ENCODE measurements around the gene KCNQ5.
"Not testable (repeated sequence)": the region's sequence is repeated elsewhere in the genome, so short reads cannot be mapped to it uniquely, and the experiment has no call there.

Gene KCNQ5

GRCh38 chr6:72844614-72845013 lies 222.8 kb downstream of the KCNQ5 start:
- no peak for DNase-seq (ENCODE audit: low read depth)

DNA sequence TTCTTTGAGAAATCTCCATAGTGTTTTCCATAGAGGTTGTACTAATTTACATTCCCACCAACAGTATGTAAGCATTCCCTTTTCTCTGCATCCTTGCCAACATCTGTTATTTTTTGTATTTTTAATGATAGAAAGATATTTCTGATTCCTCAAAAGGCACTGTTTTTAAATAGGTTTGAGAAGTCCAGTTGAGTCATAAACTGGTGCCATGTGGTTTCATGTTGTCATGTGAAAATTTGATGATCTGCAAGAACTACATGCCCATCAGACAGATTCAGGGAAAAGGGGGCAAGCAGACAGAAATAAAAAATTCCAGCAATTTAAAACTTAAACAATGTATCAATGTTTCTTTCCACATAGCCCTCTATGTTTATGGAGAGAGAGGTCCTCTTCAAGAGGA lies 227.5 kb downstream of the KCNQ5 start:
- no peak for DNase-seq (ENCODE audit: low read depth)

DNA sequence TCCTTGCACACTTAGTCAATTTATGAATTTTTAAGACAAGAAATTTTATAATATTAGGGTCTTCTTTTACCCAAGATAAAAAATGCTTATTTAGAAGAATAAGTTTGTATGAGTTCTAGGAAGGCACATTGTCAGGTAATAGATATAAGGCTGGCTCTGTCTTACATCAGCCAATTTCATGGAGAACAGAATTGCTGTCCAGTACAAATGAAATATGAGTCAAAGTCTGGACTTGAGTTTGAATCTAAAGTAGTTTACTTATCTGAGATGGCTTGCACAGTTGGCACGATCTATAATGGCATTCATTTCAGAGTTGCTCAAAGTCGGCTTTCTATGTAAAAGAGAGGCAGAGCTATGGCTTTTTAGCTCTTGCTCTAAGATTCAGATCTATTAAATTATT lies 228.2 kb downstream of the KCNQ5 start:
- no peak for DNase-seq (ENCODE audit: low read depth)

DNA sequence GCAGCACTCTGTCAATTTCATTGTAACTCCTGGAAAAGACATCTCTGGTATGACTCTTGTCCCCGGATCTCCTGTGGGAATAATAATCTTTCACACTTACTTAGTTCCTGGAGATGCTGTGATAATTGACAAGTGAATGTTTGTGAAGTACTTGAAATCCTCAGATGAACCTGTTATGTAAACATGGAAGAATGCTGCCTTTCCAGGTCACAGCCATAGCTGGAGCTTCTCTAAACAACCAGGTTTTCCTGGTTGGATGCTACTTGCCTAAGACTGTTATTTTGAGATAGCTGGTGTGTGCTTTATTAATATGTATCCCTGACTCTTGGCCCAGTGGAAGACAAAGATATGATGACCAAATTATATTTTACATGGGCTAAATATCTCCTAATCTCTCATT lies 228.6 kb downstream of the KCNQ5 start:
- no peak for DNase-seq (ENCODE audit: low read depth)

GRCh38 chr6:72855471-72855870 lies 233.6 kb downstream of the KCNQ5 start:
- no peak for DNase-seq (ENCODE audit: low read depth)

GRCh38 chr6:72856801-72857200 lies 234.9 kb downstream of the KCNQ5 start:
- DNase-seq (ENCODE audit: low read depth): no peak

DNA sequence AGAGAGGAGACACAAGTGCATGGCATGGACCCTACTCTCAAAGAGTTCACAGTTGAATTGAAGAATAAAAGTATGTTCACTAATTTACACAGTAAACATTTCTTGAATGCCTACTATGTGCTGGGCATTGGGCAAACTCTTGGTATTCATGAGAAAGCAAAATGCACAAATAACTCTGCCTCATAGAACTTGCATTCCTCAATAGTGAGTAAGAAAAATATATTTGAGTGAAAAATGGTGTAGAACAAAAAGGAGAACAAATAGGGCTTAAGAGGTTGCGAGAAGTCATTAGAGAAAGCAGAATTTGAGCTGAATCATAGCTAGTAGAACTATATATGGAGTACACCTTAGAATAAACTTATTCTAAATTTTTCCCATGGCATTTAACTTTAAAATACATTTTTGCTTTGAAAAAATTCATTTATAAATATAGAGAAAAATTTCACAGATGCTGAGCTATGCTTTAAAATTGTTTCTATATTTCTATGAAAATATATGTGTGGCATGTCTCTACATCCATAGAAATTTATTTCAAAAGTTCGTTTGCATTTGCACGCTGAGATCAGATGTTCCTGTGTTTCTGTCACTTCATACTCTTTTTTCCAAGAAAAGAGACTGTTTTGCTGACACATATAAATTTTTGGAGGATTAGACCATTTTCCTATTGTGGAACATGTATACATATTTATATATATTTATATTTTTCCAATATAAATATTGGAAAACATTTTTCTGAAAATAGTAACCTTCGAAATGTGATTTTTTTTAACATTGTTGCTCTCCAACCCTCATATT lies 236.1 kb downstream of the KCNQ5 start:
- no peak for DNase-seq (ENCODE audit: low read depth)

- DNase-seq (ENCODE audit: low read depth): no peak
These were observed 239.2 kb downstream of the KCNQ5 start for GRCh38 chr6:72861059-72861458.

GRCh38 chr6:72861935-72862432 lies 240.1 kb downstream of the KCNQ5 start:
- DNase-seq (ENCODE audit: low read depth): no peak

DNA sequence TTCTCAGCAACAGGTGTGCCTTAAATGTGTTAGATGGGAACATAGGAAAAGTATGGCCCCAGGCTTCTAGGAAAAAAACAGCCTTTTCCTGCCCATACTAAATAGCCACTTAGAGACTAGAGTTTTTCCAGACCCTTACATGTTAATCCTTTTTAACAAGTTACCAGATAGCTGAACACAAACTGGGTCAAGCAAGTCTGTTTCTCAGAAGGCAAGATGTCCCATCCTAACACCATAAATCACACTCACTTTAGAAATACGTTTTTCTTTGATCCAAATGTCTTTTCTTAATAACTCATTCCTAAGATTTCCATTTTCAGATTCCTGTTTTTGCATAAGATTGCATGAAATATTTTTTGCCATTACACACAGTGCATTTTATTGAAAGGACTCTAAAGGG lies 241.3 kb downstream of the KCNQ5 start:
- DNase-seq (ENCODE audit: low read depth): no peak

DNA sequence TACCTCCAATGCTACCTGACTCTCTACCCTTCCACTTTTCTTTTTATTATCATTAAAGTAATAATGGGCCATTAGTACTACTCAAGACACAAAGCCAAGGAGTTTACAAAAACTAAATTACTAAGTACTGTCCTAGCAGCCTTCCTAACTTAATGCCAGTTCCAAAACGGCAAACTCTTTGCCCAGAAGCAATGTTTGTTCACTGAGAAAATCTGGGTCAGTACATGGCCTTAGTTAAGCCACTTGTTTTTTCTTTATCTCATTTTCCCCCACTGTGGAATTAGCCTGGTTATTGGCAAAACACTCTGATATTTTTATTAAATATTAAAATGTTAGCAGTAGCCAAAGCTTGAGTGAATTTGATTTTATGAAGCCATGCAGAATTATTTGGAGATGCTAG lies 242.4 kb downstream of the KCNQ5 start:
- DNase-seq (ENCODE audit: low read depth): no peak

GRCh38 chr6:72864799-72865198 lies 242.9 kb downstream of the KCNQ5 start:
- DNase-seq (ENCODE audit: low read depth): no peak

DNA sequence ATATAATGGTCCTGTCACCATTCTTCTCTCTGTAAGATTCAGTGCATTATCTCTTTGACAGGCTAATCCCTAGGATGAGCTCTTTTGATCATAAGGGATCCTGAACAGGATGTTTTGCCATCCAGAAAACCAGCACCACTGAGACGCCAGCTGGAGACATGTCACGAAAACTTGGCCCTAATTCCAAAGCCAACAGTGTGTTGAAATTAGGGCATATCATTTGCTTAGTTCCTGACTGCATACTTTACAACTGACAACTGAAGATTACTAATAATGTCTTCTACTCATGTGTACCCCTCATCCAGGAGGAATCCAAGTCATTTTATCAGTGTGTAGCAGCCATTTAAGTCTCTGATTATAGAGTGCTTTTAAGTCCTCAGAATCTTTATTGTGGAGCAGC lies 243.6 kb downstream of the KCNQ5 start:
- no peak for DNase-seq (ENCODE audit: low read depth)

GRCh38 chr6:72869621-72870020 lies 247.8 kb downstream of the KCNQ5 start:
- no peak for DNase-seq (ENCODE audit: low read depth)

DNA sequence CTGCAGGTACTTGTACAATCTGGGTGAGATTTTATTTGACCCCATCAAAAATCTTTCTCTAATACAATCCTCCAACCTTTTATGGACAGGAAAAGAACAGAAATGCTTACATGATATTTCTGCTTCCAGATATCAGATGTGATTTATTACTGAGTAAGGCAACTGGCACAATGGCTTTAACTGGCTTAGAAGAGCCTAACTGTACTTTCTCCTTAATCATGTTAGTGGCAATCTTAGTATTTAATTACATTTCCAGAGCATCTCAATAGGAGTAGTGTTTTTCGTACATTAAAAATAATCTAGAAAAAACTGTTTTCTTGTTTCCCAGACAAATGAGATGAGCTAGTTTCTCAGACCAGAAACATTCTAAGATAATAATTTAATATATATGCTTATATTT lies 251.6 kb downstream of the KCNQ5 start:
- no peak for DNase-seq (ENCODE audit: low read depth)

- DNase-seq (ENCODE audit: low read depth): no peak
These were observed 254.4 kb downstream of the KCNQ5 start for GRCh38 chr6:72876256-72876655.

- no peak for DNase-seq (ENCODE audit: low read depth)
These were observed 264.3 kb downstream of the KCNQ5 start for GRCh38 chr6:72886170-72886569.

GRCh38 chr6:72890233-72890632 lies 268.4 kb downstream of the KCNQ5 start:
- no peak for DNase-seq (ENCODE audit: low read depth)

DNA sequence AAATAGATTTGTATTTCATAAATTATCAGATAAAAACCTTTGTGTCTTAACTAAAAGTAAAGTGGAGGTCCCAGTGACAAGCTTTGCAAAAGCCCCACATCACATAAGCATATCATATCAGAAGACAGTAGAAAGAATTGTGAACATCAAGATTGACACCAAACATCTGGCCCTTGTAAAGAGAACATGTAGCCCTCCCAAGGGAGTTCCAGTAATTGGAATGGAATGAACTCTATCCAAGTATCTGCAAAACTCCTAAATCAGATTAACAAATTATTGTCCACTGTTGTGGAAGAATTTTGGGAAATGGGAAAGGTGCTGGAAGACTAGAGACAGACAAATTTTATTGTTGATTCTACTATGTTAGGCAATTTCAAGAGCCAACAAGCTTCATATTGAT lies 268.8 kb downstream of the KCNQ5 start:
- no peak for DNase-seq (ENCODE audit: low read depth)

- DNase-seq (ENCODE audit: low read depth): no peak
These were observed 271.0 kb downstream of the KCNQ5 start for GRCh38 chr6:72892901-72893300.

DNA sequence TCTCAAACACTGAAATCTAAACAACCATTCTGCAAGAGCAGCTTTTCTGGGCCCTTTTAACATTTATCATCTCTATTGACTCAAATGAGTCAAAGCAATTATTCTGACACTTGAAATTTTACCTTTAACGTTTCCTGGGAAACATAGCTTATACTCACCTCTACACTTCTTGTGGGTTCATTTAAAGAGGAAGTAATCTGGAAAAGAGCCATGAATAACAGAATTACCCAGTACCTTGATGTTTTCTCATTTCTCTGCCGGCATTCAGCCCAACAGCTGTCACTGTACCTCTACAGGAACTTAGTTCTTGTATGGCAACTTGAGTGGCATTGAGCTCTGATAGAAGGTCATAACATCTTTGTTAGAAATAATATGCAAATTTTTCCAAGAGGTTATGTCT lies 272.2 kb downstream of the KCNQ5 start:
- no peak for DNase-seq (ENCODE audit: low read depth)

DNA sequence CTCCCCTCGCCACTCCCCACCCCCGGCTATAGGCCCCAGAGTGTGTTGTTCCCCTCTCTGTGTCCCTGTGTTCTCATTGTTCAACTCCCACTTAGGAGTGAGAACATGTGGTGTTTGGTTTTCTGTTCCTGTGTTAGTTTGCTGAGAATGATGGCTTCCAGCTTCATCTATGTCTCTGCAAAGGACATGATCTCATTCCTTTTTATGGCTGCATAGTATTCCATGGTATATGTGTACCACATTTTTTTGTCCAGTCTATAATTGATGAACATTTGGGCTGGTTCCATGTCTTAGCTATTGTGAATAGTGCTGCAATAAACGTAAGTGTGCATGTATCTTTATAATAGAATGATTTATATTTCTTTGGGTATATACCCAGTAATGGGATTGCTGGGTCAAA lies 276.4 kb downstream of the KCNQ5 start:
- not testable (repeated sequence) for DNase-seq (ENCODE audit: low read depth)

DNA sequence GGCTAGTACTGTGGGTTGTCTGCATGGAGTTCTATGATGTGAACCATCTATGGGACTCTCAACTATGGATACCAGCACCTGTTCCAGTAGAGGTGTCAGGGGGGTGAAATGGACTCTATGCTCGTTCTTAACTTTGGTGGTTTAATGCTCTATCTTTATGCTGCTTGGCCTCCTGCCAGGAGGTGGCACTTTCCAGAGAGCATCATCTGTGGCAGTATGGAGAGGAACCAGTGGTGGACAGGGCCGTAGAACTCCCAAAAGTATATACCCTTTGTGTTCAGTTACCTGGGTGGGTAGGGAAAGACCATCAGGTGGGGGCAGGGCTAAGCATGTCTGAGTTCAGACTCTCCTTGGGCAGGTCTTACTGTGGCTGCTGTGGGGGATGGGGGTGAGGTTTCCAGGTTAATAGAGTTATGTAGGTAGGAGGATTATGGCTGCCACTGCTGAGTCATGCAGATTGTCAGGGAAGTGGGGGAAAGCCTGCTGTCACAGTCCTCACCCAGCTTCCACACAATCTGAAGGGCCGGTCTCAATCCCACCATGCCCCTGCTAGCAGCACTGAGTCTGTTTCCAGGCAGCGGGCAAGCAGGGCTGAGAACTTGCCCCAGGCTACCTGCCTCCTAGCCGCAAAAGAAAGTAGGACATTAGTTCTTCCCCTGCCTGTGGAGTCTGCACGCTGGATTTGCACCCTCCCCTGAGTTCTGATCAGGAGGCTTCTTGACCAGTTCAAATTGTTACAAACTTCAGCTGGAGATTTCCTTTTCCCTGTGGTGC lies 284.0 kb downstream of the KCNQ5 start:
- DNase-seq (ENCODE audit: low read depth): no peak
